DOHH2 (cell line): ENCODE data around the gene CHIC2.

Experiments used
- H3F3A ChIP-seq: fragments of 200-600 bp; sonication (generic), shearing (Covaris generic); 2 replicates; pipeline ENCODE4 v1.6.0; 2016; ENCODE audit warnings: antibody characterized with exemption, mild to moderate bottlenecking; ENCODE audit not compliant: control insufficient read depth, insufficient read depth
- H3K27ac ChIP-seq: fragments of 200-600 bp; sonication (generic); 2 replicates; pipeline ENCODE4 v1.5.1; 2014; ENCODE audit warnings: low read depth, mild to moderate bottlenecking, low read length, moderate library complexity
- H3K27me3 ChIP-seq: fragments of 200-600 bp; sonication (generic); 2 replicates; pipeline ENCODE4 v1.6.1; 2014; ENCODE audit warnings: mild to moderate bottlenecking, low read length, mixed read lengths; ENCODE audit not compliant: control insufficient read depth
- H3K36me3 ChIP-seq: fragments of 200-600 bp; sonication (generic); 2 replicates; pipeline ENCODE4 v1.6.1; 2014; ENCODE audit warnings: mild to moderate bottlenecking, low read length, moderate library complexity, mixed read lengths; ENCODE audit not compliant: control insufficient read depth
- H3K4me1 ChIP-seq: fragments of 200-600 bp; sonication (generic); 2 replicates; pipeline ENCODE4 v1.6.1; 2014; ENCODE audit warnings: mild to moderate bottlenecking, low read length, mixed read lengths; ENCODE audit not compliant: control insufficient read depth
- H3K4me2 ChIP-seq: fragments of 200-600 bp; sonication (generic); 2 replicates; pipeline ENCODE4 v1.6.0; 2014; ENCODE audit warnings: mild to moderate bottlenecking, low read length, moderate library complexity
- H3K4me3 ChIP-seq: fragments of 200-600 bp; sonication (generic); 2 replicates; pipeline ENCODE4 v1.5.1; 2014; ENCODE audit warnings: mild to moderate bottlenecking, low read length, mixed read lengths
- H3K79me2 ChIP-seq: fragments of 200-600 bp; sonication (generic); 2 replicates; pipeline ENCODE4 v1.6.1; 2014; ENCODE audit warnings: mild to moderate bottlenecking, low read length, mixed read lengths; ENCODE audit not compliant: control insufficient read depth
- H3K9me2 ChIP-seq: fragments of 200-600 bp; sonication (generic); replicated peaks from 2 replicates; pipeline ENCODE4 v1.6.1; 2014; ENCODE audit warnings: mild to moderate bottlenecking, low read length, mixed read lengths; ENCODE audit not compliant: control insufficient read depth
- H3K9me3 ChIP-seq: fragments of 200-600 bp; sonication (generic); 2 replicates; pipeline ENCODE4 v1.6.1; 2014; ENCODE audit warnings: antibody characterized with exemption, low read length, mixed read lengths; ENCODE audit not compliant: control insufficient read depth, insufficient read depth
- H4K20me1 ChIP-seq: fragments of 200-600 bp; sonication (generic); 2 replicates; pipeline ENCODE4 v1.6.0; 2014; ENCODE audit warnings: low read depth, mild to moderate bottlenecking, antibody characterized with exemption, low read length, moderate library complexity; ENCODE audit not compliant: control insufficient read depth, insufficient read depth
- EZH2phosphoT487 ChIP-seq: fragments of 200-600 bp; sonication (generic); IDR thresholded peaks from 2 replicates; pipeline ENCODE4 v1.6.1; 2017; ENCODE audit warnings: borderline replicate concordance, mild to moderate bottlenecking, antibody characterized with exemption, low read length, moderate library complexity, mixed read lengths
- TF ChIP-seq, protein P1 (sequence below): fragments of 200-600 bp; sonication (generic); IDR thresholded peaks from one replicate; pipeline ENCODE4 v1.5.1; 2014; ENCODE audit warnings: antibody characterized with exemption, mild to moderate bottlenecking, low read depth, low read length; ENCODE audit not compliant: poor library complexity, severe bottlenecking

The CHIC2 gene

DNA sequence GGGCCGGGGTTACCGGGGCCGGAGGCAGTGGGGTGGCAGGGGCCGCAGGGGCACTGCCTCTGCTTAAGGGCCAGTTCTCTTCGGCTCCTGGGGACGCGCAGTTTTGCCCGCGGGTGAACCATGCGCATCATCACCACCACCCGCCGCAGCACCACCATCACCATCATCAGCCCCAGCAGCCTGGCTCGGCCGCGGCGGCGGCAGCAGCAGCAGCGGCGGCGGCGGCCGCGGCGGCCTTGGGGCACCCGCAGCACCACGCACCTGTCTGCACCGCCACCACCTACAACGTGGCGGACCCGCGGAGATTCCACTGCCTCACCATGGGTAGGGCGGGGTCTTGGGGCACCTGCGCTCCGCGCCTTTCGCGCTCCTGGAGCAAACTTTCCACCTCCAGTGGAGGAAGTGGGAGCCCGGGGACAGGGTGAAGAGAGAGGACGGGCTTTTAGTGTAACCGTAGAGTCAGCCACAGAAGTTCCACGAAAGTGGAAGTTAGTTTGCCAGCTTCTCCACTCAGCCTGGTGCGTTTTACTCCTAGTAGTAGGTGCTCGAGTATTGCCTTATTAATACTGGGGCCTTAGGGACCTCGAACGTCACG, 36.3 kb upstream of the CHIC2 start:
- H3K79me2 ChIP-seq = no peaks in the 10 kb centered on the region
- H3K9me3 ChIP-seq = no peaks in the 10 kb centered on the region
- H3K27ac ChIP-seq = no peak overlapping the region
- H4K20me1 ChIP-seq = no peaks in the 10 kb centered on the region
- peak overlapping the region; percentile 80 for H3K4me2 ChIP-seq
- H3K4me3 ChIP-seq = peak overlapping the region; percentile 69
- H3K27me3 ChIP-seq = peaks cover 98% of the 10 kb centered on the region
- H3K4me1 ChIP-seq = peaks cover 54% of the 10 kb centered on the region
- H3K9me2 ChIP-seq = no peaks in the 10 kb centered on the region
- TF ChIP-seq, protein P1, sequence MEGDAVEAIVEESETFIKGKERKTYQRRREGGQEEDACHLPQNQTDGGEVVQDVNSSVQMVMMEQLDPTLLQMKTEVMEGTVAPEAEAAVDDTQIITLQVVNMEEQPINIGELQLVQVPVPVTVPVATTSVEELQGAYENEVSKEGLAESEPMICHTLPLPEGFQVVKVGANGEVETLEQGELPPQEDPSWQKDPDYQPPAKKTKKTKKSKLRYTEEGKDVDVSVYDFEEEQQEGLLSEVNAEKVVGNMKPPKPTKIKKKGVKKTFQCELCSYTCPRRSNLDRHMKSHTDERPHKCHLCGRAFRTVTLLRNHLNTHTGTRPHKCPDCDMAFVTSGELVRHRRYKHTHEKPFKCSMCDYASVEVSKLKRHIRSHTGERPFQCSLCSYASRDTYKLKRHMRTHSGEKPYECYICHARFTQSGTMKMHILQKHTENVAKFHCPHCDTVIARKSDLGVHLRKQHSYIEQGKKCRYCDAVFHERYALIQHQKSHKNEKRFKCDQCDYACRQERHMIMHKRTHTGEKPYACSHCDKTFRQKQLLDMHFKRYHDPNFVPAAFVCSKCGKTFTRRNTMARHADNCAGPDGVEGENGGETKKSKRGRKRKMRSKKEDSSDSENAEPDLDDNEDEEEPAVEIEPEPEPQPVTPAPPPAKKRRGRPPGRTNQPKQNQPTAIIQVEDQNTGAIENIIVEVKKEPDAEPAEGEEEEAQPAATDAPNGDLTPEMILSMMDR = no peak
- peak; percentile 93 for TF ChIP-seq EZH2phosphoT487
- H3K36me3 ChIP-seq = no peaks in the 10 kb centered on the region
- H3F3A ChIP-seq = no peaks in the 10 kb centered on the region; the same call in 1 of the 2 replicates

GRCh38 chr4:54099748-54100574, 35.6 kb upstream of the CHIC2 start, which contains the start of gene GSX2:
Gene GSX2 (plus strand): TSS chr4:54100163. CDS start chr4:54100345, 182 bp downstream.
- H3K27ac ChIP-seq = no peak within 1 kb of the TSS
- peak within 1 kb of the TSS; percentile 69 for H3K4me3 ChIP-seq
- H3K9me2 ChIP-seq = no peaks in the 10 kb centered on the region
- no peaks in the 10 kb centered on the region for H3K36me3 ChIP-seq
- H3K4me2 ChIP-seq = peak within 1 kb of the TSS; percentile 80
- H4K20me1 ChIP-seq = no peaks in the 10 kb centered on the region
- TF ChIP-seq, protein P1 = no peak
- peak; percentile 51; the same call in 1 of the 2 replicates for TF ChIP-seq EZH2phosphoT487
- no peaks in the 10 kb centered on the region for H3K9me3 ChIP-seq
- H3K79me2 ChIP-seq = no peaks in the 10 kb centered on the region
- peaks cover 98% of the 10 kb centered on the region for H3K27me3 ChIP-seq
- no peaks in the 10 kb centered on the region; the same call in 1 of the 2 replicates for H3F3A ChIP-seq
- peaks cover 50% of the 10 kb centered on the region for H3K4me1 ChIP-seq

DNA sequence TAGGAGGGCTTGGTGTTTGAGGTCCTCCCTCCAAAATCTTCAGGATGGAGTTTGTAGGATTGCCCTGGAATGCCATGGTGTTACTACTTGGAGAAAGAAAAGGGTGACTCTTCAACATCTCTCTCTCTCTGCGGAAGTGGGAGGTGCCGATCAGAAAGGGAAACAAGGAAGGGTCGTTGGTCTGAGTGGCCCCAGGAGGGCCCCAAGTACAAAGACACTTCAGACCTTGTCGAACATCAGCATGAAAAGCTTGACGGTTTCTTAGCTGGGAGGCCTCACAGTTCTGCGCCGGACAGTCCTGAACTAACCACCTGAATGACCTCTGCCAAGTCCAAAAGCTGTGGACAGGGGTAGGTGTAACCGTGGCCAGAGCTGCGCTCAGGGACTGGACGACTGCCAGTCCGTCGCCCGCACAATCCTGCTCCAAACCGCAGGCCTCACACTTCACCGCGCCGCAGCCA, 34.9 kb upstream of the CHIC2 start:
- H3F3A ChIP-seq = no peaks in the 10 kb centered on the region; the same call in 1 of the 2 replicates
- H3K4me3 ChIP-seq = peak overlapping the region; percentile 69
- TF ChIP-seq, protein P1 = no peak
- no peak for TF ChIP-seq EZH2phosphoT487
- H3K9me3 ChIP-seq = no peaks in the 10 kb centered on the region
- peak overlapping the region; percentile 80 for H3K4me2 ChIP-seq
- H3K79me2 ChIP-seq = no peaks in the 10 kb centered on the region
- H4K20me1 ChIP-seq = no peaks in the 10 kb centered on the region
- H3K36me3 ChIP-seq = no peaks in the 10 kb centered on the region
- peaks cover 49% of the 10 kb centered on the region for H3K4me1 ChIP-seq
- peaks cover 98% of the 10 kb centered on the region for H3K27me3 ChIP-seq
- no peak overlapping the region for H3K27ac ChIP-seq
- no peaks in the 10 kb centered on the region for H3K9me2 ChIP-seq
